ENCODE data around the gene TNNT3.

Gene TNNT3

GRCh38 chr11:1935156-1936071 is 15.9 kb downstream of the TNNT3 start (continued):
- TF ChIP-seq PATZ1 (CRISPR knock-in tag; IDR thresholded peaks at IDR 0.05; ENCODE audit: borderline replicate concordance) (no peak), GLIS3 (CRISPR knock-in tag; IDR thresholded peaks at IDR 0.05) (no peak), SNAI2 (CRISPR knock-in tag; IDR thresholded peaks at IDR 0.05) (no peak)

- TF ChIP-seq POU6F1 (CRISPR knock-in tag; IDR thresholded peaks at IDR 0.05; ENCODE audit: borderline replicate concordance, low read depth) (no peak), TOX (CRISPR knock-in tag; IDR thresholded peaks at IDR 0.05; ENCODE audit: borderline replicate concordance) (no peak), ZFP3 (CRISPR knock-in tag; IDR thresholded peaks at IDR 0.05) (no peak), SNAI2 (CRISPR knock-in tag; IDR thresholded peaks at IDR 0.05) (no peak), ISL1 (CRISPR knock-in tag; IDR thresholded peaks at IDR 0.05) (no peak), BACH2 (CRISPR knock-in tag; IDR thresholded peaks at IDR 0.05; ENCODE audit: borderline replicate concordance) (no peak), GLIS3 (CRISPR knock-in tag; IDR thresholded peaks at IDR 0.05) (no peak), ZC3H10 (CRISPR knock-in tag; IDR thresholded peaks at IDR 0.05) (no peak), CSRNP3 (CRISPR knock-in tag; IDR thresholded peaks at IDR 0.05) (no peak), ZFP30 (CRISPR knock-in tag; IDR thresholded peaks at IDR 0.05) (no peak), ZNF70 (CRISPR knock-in tag; IDR thresholded peaks at IDR 0.05) (no peak), TSHZ2 (CRISPR knock-in tag; IDR thresholded peaks at IDR 0.05) (no peak)
- no peak for ATAC-seq
Observed at GRCh38 chr11:1936072-1936780, 16.7 kb downstream of the TNNT3 start.

GRCh38 chr11:1936781-1937615 is 17.5 kb downstream of the TNNT3 start:
- TF ChIP-seq CSDC2 (CRISPR knock-in tag; IDR thresholded peaks at IDR 0.05) = no peak
- TF ChIP-seq CREB5 (CRISPR knock-in tag; IDR thresholded peaks at IDR 0.05; ENCODE audit: low read depth) = no peak
- no peak for TF ChIP-seq ISL1 (CRISPR knock-in tag; IDR thresholded peaks at IDR 0.05)
- no peak for TF ChIP-seq PPARA (CRISPR knock-in tag; IDR thresholded peaks at IDR 0.05; ENCODE audit: borderline replicate concordance)
- TF ChIP-seq POU6F1 (CRISPR knock-in tag; IDR thresholded peaks at IDR 0.05; ENCODE audit: borderline replicate concordance, low read depth) = no peak
- no peak for TF ChIP-seq ZFP3 (CRISPR knock-in tag; IDR thresholded peaks at IDR 0.05)
- no peak for TF ChIP-seq ZNF8 (CRISPR knock-in tag; IDR thresholded peaks at IDR 0.05)
- no peak; the same call in 2 of the 3 replicates for ATAC-seq

Measured in SK-N-SH treated with all-trans-retinoic acid at 6 μM for 48 hours (cell line).